Loucy (cell line): Measurements from ENCODE around the gene CLEC18B.
"Not testable (repeated sequence)": the region's sequence is repeated elsewhere in the genome, so short reads cannot be mapped to it uniquely, and the experiment has no call there.

Experiments
- H2AFZ ChIP-seq: fragments of 200-600 bp; sonication (generic); 2 replicates; pipeline ENCODE4 v1.6.0; 2016; ENCODE audit warnings: antibody characterized with exemption, mild to moderate bottlenecking, low read length, moderate library complexity
- H3F3A ChIP-seq: fragments of 200-600 bp; 2 replicates; pipeline ENCODE4 v1.6.0; 2016; ENCODE audit warnings: antibody characterized with exemption, low read depth, mild to moderate bottlenecking
- H3K27me3 ChIP-seq: fragments of 200-600 bp; sonication (generic); 2 replicates; pipeline ENCODE4 v1.6.1; 2014; ENCODE audit warnings: low read length, mild to moderate bottlenecking; ENCODE audit not compliant: insufficient read depth, poor library complexity, severe bottlenecking
- H3K36me3 ChIP-seq: fragments of 200-600 bp; sonication (generic); 2 replicates; pipeline ENCODE4 v1.6.1; 2016; ENCODE audit warnings: low read length; ENCODE audit not compliant: insufficient read depth
- H3K4me1 ChIP-seq: fragments of 200-600 bp; sonication (generic); 2 replicates; pipeline ENCODE4 v1.5.1; 2014; ENCODE audit warnings: low read length, mild to moderate bottlenecking; ENCODE audit not compliant: insufficient read depth, poor library complexity, severe bottlenecking
- H3K4me2 ChIP-seq: fragments of 200-600 bp; sonication (generic); 2 replicates; pipeline ENCODE4 v1.6.0; 2014; ENCODE audit warnings: antibody characterized with exemption, low read length, low read depth, mild to moderate bottlenecking; ENCODE audit not compliant: poor library complexity, severe bottlenecking
- H3K4me3 ChIP-seq: fragments of 200-600 bp; sonication (generic); 2 replicates; pipeline ENCODE4 v1.5.1; 2014; ENCODE audit warnings: low read length, mild to moderate bottlenecking, mixed read lengths; ENCODE audit not compliant: poor library complexity, severe bottlenecking
- H3K79me2 ChIP-seq: fragments of 200-600 bp; sonication (generic); 2 replicates; pipeline ENCODE4 v1.6.1; 2014; ENCODE audit warnings: low read length; ENCODE audit not compliant: insufficient read depth
- H3K9ac ChIP-seq: fragments of 200-600 bp; sonication (generic); 2 replicates; pipeline ENCODE4 v1.6.0; 2014; ENCODE audit warnings: mild to moderate bottlenecking, low read depth, low read length, moderate library complexity; ENCODE audit not compliant: poor library complexity, severe bottlenecking
- H3K9me2 ChIP-seq: fragments of 200-600 bp; sonication (generic); replicated peaks from 2 replicates; pipeline ENCODE4 v1.6.1; 2016; ENCODE audit warnings: low read depth, low read length, mixed read lengths
- H3K9me3 ChIP-seq: fragments of 200-600 bp; sonication (generic); 2 replicates; pipeline ENCODE4 v1.6.1; 2014; ENCODE audit warnings: mild to moderate bottlenecking, antibody characterized with exemption, low read length, low read depth; ENCODE audit not compliant: insufficient read depth
- H4K20me1 ChIP-seq: fragments of 200-600 bp; sonication (generic); 2 replicates; pipeline ENCODE4 v1.6.0; 2014; ENCODE audit warnings: antibody characterized with exemption, low read length, mild to moderate bottlenecking; ENCODE audit not compliant: insufficient read depth, poor library complexity, severe bottlenecking
- EZH2phosphoT487 ChIP-seq: fragments of 200-600 bp; IDR thresholded peaks from 2 replicates; pipeline ENCODE4 v1.6.1; 2018; ENCODE audit warnings: antibody characterized with exemption, mild to moderate bottlenecking, moderate library complexity, borderline replicate concordance
- TF ChIP-seq, protein P1 (sequence below): fragments of 200-600 bp; sonication (generic); conservative IDR thresholded peaks from 2 replicates; pipeline ENCODE4 v1.5.1; 2014; ENCODE audit warnings: mild to moderate bottlenecking, antibody characterized with exemption, low read length

The CLEC18B gene

DNA sequence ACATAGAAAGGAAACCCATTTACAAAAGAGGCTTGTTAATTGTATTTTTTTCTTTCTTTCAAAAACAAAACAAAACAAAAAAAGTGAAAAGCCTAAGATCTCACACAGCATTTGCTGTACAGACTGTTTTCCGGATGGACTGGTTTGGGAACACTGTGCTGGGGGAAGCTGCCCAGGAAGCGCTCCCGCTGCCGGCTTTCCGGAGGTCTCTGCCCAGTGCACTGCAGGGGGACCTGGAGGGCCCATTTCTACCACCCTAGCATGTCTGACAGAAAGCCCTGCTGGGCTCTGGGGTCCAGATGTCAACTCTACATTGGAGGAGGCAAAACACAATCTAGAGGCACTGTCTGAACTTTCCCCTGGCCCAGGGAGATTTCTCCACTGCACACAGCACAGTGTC, 26.3 kb upstream of the CLEC18B start:
- Histone ChIP-seq H3K4me3 (no peak overlapping the region), H3K27me3 (peaks cover 4% of the 10 kb centered on the region), H3K4me1 (no peaks in the 10 kb centered on the region), H3K36me3 (peaks cover 9% of the 10 kb centered on the region; the same call in 1 of the 2 replicates), H2AFZ (no peak overlapping the region), H3K9me3 (no peaks in the 10 kb centered on the region), H4K20me1 (no peaks in the 10 kb centered on the region), H3K9me2 (no peaks in the 10 kb centered on the region), H3K79me2 (no peaks in the 10 kb centered on the region), H3K9ac (no peak overlapping the region), H3K4me2 (no peak overlapping the region), H3F3A (no peaks in the 10 kb centered on the region)
- no peak for TF ChIP-seq EZH2phosphoT487
- TF ChIP-seq, protein P1, sequence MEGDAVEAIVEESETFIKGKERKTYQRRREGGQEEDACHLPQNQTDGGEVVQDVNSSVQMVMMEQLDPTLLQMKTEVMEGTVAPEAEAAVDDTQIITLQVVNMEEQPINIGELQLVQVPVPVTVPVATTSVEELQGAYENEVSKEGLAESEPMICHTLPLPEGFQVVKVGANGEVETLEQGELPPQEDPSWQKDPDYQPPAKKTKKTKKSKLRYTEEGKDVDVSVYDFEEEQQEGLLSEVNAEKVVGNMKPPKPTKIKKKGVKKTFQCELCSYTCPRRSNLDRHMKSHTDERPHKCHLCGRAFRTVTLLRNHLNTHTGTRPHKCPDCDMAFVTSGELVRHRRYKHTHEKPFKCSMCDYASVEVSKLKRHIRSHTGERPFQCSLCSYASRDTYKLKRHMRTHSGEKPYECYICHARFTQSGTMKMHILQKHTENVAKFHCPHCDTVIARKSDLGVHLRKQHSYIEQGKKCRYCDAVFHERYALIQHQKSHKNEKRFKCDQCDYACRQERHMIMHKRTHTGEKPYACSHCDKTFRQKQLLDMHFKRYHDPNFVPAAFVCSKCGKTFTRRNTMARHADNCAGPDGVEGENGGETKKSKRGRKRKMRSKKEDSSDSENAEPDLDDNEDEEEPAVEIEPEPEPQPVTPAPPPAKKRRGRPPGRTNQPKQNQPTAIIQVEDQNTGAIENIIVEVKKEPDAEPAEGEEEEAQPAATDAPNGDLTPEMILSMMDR, result no peak

DNA sequence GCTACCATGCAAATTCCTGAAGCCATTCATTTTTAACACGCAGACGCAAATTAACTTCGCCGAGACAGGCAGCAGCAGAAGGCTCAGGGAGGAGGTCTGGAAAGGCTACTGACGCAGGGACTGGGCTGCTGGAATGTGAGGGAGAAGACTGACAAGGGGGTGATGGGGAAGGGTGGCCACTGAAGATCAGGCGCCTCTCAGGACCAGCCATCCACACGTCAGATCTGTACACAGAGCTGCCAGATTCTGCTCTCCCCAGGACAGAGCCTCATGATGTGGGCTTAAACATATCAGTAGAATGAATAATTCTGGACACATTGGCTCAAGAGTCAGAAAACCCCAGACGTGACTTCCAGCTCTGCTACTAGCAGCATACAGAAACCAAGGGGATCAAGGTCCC, 25.6 kb upstream of the CLEC18B start:
- H4K20me1 ChIP-seq, result no peaks in the 10 kb centered on the region
- no peaks in the 10 kb centered on the region for H3K9me2 ChIP-seq
- no peak for TF ChIP-seq EZH2phosphoT487
- TF ChIP-seq, protein P1, result no peak
- peaks cover 10% of the 10 kb centered on the region for H3K27me3 ChIP-seq
- no peak overlapping the region for H3K4me2 ChIP-seq
- no peak overlapping the region for H3K4me3 ChIP-seq
- H3K79me2 ChIP-seq, result no peaks in the 10 kb centered on the region
- H3F3A ChIP-seq, result no peaks in the 10 kb centered on the region
- no peak overlapping the region for H2AFZ ChIP-seq
- peaks cover 3% of the 10 kb centered on the region; the same call in 1 of the 2 replicates for H3K36me3 ChIP-seq
- no peaks in the 10 kb centered on the region for H3K9me3 ChIP-seq
- no peaks in the 10 kb centered on the region for H3K4me1 ChIP-seq
- no peak overlapping the region for H3K9ac ChIP-seq

DNA sequence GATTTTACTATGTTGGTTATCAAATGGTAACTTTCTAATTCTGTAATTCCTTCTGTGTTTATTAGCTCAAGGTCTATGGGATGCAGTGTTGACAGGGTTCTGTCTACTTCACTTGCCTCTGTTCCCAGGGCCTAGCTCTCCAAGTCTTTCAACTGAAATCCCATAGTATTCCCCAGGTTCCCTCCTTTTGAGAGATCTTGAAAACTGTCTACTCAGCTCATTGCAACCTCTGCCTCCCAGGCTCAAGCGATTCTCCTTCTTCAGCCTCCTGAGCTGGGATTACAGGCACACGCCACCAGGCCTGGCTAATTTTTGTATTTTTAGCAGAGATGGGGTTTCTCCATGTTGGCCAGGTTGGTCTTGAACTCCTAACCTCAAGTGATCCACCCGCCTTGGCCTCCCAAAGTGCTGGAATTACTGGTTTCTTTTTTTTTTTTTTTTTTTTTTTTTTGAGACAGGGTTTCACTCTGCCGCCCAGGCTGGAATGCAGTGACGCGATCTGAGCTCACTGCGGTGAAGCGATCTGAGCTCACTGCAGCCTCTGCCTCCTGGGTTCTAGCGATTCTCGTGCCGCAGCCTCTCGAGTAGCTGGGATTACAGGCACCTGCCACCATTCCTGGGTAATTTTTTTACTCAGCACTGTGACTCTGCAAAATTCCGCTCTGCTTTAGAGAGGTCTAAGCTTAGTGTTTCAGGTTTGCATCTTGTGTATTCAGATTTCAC, 22.5 kb upstream of the CLEC18B start:
- H3K9me3 ChIP-seq, H3K4me3 ChIP-seq, H3K9me2 ChIP-seq, H3K4me2 ChIP-seq, H3K79me2 ChIP-seq, H3K36me3 ChIP-seq, H3F3A ChIP-seq, H4K20me1 ChIP-seq, H3K4me1 ChIP-seq, H2AFZ ChIP-seq, H3K9ac ChIP-seq: not testable (repeated sequence)
- peaks cover 36% of the 10 kb centered on the region for H3K27me3 ChIP-seq

DNA sequence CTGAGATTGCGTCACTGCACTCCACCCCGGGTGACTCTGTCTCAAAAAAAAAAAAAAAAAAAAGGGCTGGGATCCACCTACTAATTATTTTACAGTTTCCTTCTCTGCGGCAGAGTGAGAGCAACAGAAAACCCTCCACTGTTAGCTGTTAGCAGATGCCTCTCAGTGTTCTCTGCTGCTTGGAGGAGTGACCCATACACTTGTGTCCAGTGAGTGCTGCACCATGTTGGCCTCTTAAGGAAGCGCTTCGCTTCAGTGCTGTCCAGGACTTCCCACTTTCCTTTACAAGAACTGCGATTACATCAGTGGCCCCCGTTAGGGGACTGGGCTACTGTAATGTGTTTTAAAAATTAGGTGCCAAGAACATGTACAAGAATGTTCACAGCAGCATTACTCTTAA, 18.4 kb upstream of the CLEC18B start:
- no peak overlapping the region for H3K9ac ChIP-seq
- no peaks in the 10 kb centered on the region for H4K20me1 ChIP-seq
- peaks cover 11% of the 10 kb centered on the region for H3K4me1 ChIP-seq
- H2AFZ ChIP-seq, result no peak overlapping the region
- no peaks in the 10 kb centered on the region for H3K79me2 ChIP-seq
- H3K9me3 ChIP-seq, result no peaks in the 10 kb centered on the region
- no peak for TF ChIP-seq EZH2phosphoT487
- TF ChIP-seq, protein P1, result no peak
- H3K4me2 ChIP-seq, result no peak overlapping the region
- H3K4me3 ChIP-seq, result no peak overlapping the region
- no peaks in the 10 kb centered on the region for H3K9me2 ChIP-seq
- no peaks in the 10 kb centered on the region for H3K36me3 ChIP-seq
- no peaks in the 10 kb centered on the region for H3F3A ChIP-seq
- H3K27me3 ChIP-seq, result peaks cover 68% of the 10 kb centered on the region
